Diencephalon (tissue), 1 donor: ENCODE results near the gene SETD6. TPM values are rescaled to one million over a fixed set of nuclear protein-coding genes. Genes with fewer than 3 reads are reported as not detected.

ENCODE experiments used
- small RNA-seq: library from RNA; depleted of rRNA; stranded (forward); fragments of <200 nt; gene quantifications from one replicate; pipeline ENCODE3, GENCODE V24; 2014
- total RNA-seq: library from RNA; depleted of rRNA; stranded (reverse); fragments of >200 nt; gene quantifications from one replicate; pipeline ENCODE4 v1.2.3, GENCODE V29; 2014

SETD6 gene, protein sequence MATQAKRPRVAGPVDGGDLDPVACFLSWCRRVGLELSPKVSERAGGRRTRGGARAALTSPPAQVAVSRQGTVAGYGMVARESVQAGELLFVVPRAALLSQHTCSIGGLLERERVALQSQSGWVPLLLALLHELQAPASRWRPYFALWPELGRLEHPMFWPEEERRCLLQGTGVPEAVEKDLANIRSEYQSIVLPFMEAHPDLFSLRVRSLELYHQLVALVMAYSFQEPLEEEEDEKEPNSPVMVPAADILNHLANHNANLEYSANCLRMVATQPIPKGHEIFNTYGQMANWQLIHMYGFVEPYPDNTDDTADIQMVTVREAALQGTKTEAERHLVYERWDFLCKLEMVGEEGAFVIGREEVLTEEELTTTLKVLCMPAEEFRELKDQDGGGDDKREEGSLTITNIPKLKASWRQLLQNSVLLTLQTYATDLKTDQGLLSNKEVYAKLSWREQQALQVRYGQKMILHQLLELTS
- 22.6 TPM for total RNA-seq

DNA sequence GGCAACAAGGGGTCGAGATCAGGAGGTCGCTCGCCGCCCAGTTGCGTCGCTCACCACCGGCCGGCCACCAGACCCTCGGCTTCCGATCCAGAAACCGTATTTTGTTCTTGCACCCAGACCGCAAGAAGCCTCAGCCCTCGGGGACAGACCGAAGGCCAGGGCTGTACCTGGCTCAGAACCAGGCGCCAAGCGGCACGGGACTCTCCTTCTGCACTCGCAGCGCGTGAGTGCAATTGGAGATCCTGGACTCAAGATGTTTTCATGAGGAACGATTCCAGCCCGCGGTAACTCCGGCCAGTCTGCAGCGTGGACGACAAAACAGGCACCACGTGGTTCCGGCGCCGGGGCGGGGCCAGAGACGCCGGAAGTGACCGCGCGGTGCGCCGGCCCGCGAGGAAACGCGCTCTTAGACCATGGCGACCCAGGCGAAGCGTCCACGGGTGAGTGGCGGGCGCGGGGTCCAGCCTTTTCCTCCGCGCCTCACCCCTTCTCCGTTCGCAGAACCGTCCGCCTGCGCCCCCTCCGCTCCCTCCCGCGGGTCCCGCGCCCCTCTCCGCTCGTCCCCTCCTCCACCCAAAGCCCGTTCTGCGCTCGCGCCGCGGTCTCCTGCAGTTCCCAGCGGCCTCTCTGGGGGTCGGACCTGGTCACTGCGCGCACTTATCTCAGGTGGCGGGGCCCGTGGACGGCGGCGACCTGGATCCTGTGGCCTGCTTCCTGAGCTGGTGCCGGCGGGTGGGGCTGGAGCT is at the start of gene SETD6:
SETD6 (plus strand) TSS at position 393 of the 746 bp plus-strand sequence; CDS start at position 414, 21 bp downstream.

DNA sequence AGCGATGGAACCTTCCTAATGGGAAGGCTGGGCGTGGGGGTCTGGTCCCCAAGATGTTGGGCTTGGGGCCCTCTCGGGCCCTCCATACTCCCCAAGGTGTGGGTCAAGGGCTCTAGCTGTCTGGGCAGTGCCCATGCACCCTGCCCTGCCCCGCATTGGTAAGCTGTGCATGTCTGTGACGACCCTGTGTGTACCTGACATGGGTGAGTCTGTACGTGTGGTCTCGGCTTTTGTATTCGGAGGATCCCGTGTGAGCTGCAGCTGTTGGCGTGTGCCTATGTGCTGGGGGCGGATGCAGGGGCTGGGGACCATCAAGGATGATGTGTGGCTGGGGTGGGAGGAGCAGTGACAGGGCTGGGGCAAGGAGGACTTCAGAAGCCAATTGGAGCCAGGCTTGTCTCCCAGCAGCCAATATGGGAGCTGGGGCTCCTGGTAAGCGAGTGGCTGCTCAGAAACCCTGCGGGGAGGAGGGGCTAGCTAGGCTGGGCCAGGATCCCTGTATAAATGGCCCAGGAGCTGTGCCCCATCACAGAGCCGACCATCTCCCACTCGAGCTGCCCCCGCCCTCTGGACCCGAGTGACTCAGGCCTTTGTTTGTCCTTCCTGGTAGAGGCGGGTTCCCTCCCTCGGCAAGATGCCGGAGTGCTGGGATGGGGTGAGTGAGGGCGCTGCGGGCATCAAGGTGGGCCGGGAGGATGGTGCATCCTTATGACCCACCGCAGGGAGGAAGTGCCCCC is 15.5 kb upstream of the SETD6 start, which contains the start of gene NDRG4:
NDRG4 (plus strand) TSS at position 529 of the 737 bp plus-strand sequence; CDS start at position 635, 106 bp downstream.

Small RNAs within 50 kb of the gene (small RNA-seq; reads per million reads assigned to genes)
- gene RNU6-103P (not detected), gene SNORA46 (33.5 reads per million, percentile 95 among the genes with 10 or more reads in this experiment), gene SNORA50A (not detected)

Other genes starting within 250 kb of the SETD6 start
- gene PRSS54, start 220.5 kb upstream of the SETD6 start, total RNA-seq: not detected
- 3.9 TPM for gene GINS3, start 123.0 kb upstream of the SETD6 start, total RNA-seq
- gene NDRG4, start 15.4 kb upstream of the SETD6 start, total RNA-seq: 595 TPM
- 99.4 TPM for gene CNOT1, start 114.3 kb downstream of the SETD6 start, total RNA-seq
- gene SLC38A7, start 169.3 kb downstream of the SETD6 start, total RNA-seq: 24.7 TPM
- 66.4 TPM for gene GOT2, start 218.8 kb downstream of the SETD6 start, total RNA-seq